T-helper 9 cell (primary cell): Measurements from ENCODE around the gene KIAA1549.
"Not testable (repeated sequence)": the region's sequence is repeated elsewhere in the genome, so short reads cannot be mapped to it uniquely, and the experiment has no call there.

ENCODE experiments used
- DNase-seq: peaks from one replicate; pipeline ENCODE4 v3.0.0-alpha.2; 2020
- total RNA-seq, 2 donors: gene quantifications; one replicate each; lab custom pipeline; 2026; lab: John Stamatoyannopoulos, UW

KIAA1549 gene
- 0 to 0.84 reads per million in 2 donors for total RNA-seq

DNA sequence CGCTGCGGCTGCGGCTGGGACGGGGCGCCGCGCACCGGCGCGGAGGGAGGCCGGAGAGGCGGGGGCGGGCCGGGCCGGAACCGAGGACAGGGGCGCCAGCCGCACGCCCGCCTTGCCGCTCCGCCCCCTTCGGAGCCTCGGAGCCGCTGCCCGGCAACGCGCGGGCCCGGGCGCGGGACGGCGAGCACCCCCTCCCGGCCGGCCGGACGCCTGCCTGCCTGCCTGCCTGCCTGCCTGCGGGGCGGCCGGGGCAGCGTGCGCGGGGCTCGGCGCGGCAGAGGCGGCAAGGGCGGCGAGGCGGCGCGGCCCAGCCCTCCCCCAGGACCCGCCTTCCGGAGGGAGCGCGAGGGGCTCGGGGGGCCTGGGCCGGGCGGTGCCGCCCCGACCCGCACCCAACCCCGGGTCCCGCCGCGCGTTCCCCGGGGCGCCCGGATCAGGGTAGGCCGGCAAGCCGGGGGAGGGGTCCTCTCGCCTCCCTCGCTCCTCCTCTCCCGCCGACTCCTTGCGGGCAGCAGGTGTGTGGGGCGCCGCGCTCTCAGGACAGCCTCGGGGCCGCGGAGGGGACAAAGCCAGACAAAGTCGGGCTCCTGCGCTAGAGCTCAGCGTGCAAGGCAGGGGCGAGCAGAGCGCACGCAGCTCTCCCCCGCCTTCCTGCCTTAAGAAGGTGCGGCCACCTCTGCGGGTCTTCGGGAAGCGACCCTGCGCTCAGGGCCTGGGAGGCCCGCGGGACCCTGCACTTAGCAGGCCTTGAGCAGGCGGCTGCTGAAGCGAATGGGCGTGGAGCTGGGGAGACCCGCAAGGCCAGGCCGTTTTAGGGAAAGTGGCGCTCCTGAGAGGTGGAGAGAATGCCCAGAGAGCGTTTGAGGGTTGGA lies at the start of gene KIAA1549:
TSS of gene KIAA1549 (minus strand) at position 58 of the 872 bp plus-strand sequence. CDS start 120 bp downstream, outside the sequence.
- peak; percentile 21 for DNase-seq

DNA sequence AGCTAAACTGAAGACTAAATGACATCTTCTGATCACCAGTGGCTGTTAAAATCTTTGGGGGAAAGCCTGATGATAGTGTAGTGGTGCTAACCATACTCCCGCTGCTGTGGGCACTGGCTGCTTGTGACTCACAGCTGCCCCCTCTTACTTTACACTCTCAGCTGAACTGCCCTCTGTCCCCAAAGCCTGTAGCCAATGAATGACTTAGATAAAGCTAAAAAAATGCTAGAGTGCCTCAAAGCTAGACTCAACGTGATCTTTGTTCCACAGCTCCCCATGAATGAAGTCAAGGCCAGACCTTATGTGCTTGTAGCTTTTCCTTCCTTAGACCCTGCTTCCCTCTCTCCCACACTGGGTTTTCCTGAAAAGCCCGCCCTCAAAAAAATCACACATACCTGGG lies 48.2 kb upstream of the KIAA1549 start:
- no peak for DNase-seq

GRCh38 chr7:139026551-139026950 lies 45.4 kb upstream of the KIAA1549 start:
- DNase-seq, result no peak

DNA sequence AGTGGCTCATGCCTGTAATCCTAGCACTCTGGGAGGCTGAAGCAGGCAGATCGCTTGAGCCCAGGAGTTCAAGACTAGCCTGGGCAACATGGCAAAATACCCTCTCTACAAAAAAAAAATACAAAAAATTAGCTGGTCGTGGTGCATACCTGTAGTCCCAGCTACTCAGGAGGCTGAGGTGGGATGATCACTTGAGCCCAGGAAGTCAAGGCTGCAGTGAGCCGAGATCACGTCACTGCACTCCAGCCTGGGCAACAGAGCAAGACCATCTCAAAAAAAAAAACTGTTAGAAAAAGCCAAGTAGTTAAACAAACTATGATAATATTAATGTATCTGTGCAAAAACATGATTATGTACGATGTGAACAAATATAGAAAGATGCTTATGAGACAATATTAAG lies 44.7 kb upstream of the KIAA1549 start:
- DNase-seq, result not testable (repeated sequence)

DNA sequence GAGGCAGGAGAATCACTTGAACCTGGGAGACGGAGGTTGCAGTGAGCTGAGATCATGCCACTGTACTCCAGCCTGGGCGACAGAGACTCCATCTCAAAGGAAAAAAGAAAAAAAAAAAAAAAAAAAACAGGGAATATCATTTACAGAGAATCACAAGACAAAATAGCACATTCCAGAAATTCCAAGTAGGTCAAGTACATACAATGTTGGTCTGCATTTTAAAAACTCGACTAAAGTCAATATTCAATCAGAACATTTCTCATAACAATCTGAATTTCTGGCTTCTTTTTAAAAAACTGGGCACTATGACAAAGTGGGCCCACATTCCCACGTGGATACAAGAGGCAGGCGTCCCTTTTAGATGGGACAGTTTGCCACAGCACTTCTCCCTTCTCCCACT lies 41.9 kb upstream of the KIAA1549 start:
- DNase-seq, result no peak

DNA sequence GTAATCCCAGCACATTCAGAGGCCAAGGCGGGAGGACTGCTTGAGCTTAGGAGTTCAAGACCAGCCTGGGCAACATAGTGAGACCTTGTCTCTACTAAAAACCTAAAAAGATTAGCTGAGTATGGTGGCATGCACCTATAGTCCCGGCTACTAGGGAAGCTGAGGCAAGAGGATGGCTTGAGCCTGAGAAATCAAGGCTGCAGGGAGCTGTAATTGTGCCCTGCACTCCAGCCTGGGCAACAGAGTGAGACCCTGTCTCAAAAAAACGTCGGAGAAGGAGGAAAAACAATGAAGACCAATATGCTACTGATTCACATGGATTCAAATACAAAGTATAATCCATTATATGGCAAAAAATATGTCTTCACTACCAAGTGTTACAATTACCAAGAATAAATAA lies 41.1 kb upstream of the KIAA1549 start:
- no peak for DNase-seq

DNA sequence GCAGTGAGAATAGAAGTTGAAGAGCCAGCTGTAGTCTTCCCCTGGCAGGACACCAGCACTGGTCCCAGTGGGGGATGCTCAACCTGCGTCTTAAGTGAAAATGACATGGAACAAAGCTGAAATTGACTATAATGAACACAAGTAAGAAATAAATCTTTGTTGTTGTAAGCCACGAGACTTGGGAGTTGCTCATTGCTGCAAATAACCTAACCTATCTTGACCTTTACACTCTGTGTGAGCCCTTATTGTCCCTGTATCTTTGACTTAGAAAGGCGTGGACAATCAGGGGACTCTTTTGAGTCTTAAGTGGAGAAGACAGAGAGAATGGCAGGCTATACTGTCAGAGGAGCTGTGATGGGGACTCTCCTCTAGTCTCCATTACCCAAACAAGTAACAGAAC lies 37.7 kb upstream of the KIAA1549 start:
- DNase-seq, result no peak

- DNase-seq, result peak; percentile 40
Measured at GRCh38 chr7:139016931-139017511, 35.8 kb upstream of the KIAA1549 start.

GRCh38 chr7:139011373-139011772 lies 30.2 kb upstream of the KIAA1549 start:
- no peak for DNase-seq

GRCh38 chr7:139004321-139005090 lies 23.3 kb upstream of the KIAA1549 start:
- DNase-seq, result no peak

DNA sequence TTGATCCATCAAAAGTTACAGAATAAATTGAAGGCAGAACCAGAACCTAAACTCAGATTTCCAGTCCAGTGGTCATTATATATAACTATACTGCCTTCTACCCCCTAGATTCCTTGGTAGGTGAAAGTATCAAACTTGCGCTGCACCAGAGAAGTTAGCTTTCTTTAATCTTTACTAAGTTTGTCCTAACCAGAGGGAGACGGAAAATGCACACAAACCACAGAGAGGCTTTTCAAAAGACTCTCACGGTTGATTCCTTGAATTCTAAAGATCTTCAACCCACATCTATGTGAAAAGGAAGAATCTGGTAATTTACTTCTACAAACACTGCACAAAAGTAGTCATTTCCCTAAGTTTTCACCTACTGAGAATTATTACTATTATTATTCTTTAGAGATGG lies 18.2 kb upstream of the KIAA1549 start:
- DNase-seq, result no peak

DNA sequence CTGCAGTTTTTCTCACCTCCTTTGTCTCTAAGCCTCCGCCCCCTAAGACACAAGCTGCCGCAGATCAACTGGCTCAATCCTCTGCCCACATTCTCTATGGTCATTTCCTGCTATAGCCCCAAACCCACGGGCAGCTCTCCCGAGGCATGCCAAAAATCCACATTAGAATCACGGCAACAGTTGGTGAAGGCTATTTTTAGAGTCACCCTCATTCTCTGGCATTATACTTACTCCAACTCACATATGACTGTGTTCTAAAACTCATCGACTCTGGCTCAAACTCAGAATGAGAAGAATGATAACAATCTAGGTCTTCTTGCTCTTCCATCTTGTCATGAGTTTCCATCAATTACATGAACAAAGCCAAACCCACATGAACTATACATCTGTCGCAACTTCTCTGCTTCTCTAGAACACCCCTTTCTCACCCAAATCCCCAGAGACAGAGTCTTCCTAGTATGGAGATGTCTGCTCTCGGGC lies 10.9 kb upstream of the KIAA1549 start:
- no peak for DNase-seq

- DNase-seq, result no peak
Measured at GRCh38 chr7:138987686-138988085, 6.5 kb upstream of the KIAA1549 start.

DNA sequence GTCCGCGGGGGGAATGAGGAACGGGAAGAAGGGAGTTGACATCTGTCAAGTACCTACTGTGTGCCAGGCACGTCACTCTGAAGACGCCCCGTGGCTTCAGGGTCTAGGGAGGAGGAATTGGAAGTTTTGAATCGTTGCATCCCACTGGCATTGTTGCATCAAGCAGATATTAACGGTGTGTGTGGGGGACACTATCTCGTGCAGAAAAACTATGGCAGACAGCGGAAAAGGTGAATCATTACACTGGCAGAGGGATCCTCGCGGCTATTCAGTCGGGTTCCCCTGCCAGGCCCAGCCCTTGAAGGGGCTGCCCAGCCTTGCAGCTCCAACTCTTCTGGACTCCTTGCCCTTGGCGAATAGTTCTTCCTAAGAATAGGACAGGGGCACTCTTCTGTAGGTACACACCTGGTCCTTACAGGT lies 1.0 kb upstream of the KIAA1549 start:
- no peak for DNase-seq

DNA sequence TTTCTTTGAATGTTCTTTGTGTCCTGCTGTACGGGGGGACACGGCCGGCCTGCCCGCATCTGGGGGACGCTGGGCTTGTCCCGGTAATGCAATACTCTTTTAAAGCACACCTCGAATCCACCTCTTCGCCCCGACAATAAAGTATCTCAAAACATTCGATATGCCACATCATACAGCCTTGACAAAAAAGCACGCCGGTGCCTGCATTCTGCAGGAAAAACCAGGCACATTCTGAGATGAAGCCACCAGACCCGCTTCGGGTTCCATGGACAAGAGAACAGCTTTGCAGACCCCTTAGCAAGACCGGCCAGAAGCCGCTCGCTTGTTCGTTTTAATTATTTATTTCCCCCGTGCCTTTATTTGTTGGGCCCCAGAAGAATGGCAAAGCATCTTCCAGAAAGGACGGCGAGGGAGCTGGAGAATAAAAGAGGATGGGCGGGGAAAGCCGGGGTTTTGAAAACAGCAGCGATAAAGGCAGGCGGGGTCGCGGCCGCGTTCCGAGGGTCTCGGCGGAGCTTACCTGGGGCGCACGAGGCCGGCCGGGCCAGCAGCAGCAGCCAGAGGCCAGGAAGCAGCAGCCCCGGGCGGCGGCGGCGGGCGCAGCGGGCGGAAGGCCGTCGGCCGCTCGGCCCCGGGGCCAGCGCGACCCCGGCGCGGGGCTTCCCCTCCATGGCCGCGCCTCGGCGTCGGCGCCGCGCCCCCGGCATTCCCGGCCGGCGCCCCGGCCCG lies 462 bp downstream of the KIAA1549 start:
- no peak for DNase-seq

- no peak for DNase-seq
Measured at GRCh38 chr7:138979988-138980562, 1.1 kb downstream of the KIAA1549 start.

GRCh38 chr7:138979226-138979979 lies 1.8 kb downstream of the KIAA1549 start:
- DNase-seq, result no peak

DNA sequence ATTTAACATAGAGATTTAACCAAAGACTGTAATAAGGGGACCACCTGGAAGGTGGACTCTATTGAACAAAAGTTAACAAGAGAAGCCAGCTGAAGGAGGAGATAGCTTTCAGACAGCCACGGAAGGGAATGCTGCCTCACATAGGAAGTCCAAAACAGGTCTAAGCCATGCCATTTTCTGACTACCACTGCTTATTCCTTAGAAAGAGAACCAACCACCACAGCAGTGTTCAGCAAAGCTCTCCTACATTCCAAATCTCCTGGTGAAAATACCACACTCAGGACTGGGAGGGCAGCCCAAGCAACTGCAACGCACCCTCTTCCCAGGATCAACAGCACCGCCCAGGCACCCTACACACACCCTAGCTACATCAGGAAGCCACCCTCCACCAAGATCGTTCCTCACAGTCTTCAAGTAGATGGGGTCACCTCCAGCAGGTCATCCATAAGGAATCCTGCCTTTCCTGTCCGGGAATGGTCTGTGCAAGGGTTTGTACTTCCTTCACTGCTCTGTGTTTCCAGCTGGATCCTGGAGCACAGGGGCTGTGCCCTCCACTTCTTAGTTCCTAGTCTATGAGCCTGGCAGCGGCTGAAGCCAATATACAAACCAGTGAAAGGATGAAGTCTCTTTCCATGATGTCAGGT lies 2.5 kb downstream of the KIAA1549 start:
- no peak for DNase-seq

DNA sequence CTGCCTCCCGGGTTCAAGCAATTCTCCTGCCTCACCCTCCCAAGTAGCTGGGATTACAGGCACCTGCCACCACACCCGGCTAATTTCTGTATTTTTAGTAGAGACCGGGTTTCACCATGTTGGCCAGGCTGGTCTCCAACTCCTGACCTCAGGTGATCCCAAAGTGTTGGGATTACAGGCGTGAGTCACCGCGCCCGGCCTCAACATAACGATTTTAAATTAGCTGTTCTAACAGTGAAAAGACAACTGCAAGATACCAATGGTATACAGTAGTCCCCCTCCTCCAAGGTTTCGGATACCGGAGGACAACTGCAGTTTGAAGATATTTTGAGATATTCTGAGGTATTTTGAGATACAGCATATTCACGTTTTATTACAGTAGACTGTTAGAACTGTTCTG lies 5.0 kb downstream of the KIAA1549 start:
- not testable (repeated sequence) for DNase-seq

DNA sequence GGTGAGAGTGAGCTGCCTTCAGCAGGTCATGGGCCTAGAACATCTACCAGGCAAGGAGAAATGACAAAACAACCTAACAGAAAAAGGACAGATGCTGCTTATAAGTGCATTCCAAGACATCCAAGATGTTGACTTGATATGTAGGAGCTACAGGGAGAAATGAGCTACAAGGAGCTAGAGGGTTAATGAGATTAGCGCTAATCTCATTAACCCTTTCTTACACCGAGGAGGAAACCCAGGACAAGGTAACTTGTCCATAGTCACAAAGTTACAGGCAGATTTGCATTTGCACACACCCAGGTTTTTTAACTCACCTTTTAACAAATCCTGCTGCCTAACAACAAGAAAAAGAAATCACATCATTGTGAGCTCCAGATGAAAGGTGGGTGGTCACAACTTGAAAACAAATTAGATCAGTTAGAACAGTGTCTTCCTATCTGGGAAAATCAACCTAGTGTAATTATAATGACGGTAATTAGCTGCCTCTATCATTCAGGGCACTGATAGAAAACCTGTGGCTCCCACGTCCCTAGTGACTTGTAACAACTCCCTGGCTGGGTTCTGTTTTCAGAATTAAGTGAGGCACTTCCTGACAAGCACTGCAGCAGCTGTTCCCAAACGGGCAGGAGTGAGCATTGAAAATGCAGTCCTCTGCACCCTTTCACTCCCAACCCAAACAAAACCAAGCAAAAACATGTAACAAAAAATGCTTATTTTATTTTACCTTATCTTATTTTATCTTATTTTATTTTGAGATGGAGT lies 5.7 kb downstream of the KIAA1549 start:
- DNase-seq, result no peak
